GM12872 (cell line): ENCODE data around the gene CDH22.

ENCODE experiments used
- TF ChIP-seq, protein P1 (sequence below): IDR thresholded peaks from 3 replicates; pipeline ENCODE4 v1.5.1; 2011; ENCODE audit warnings: low read depth, mild to moderate bottlenecking, low read length, moderate library complexity; ENCODE audit not compliant: insufficient read depth

Gene CDH22

DNA sequence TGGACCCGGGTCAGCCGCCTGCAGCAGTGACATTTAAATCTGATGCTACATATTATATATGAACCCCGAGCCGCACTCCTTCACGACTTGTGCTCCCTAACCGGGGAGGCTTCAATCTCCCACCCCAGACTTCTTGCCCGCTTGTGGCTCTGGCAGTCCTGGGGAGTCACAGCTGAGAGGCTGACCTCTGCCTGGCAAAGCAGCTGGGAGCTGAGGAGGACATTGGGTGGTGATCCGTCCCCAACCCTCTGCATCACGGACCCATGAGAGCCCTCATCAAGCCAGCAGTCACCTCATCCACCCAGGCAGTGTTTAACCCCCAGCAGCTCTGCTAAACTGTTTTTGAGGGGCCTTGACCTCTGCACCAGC lies 33.7 kb upstream of the CDH22 start:
- TF ChIP-seq, protein P1, sequence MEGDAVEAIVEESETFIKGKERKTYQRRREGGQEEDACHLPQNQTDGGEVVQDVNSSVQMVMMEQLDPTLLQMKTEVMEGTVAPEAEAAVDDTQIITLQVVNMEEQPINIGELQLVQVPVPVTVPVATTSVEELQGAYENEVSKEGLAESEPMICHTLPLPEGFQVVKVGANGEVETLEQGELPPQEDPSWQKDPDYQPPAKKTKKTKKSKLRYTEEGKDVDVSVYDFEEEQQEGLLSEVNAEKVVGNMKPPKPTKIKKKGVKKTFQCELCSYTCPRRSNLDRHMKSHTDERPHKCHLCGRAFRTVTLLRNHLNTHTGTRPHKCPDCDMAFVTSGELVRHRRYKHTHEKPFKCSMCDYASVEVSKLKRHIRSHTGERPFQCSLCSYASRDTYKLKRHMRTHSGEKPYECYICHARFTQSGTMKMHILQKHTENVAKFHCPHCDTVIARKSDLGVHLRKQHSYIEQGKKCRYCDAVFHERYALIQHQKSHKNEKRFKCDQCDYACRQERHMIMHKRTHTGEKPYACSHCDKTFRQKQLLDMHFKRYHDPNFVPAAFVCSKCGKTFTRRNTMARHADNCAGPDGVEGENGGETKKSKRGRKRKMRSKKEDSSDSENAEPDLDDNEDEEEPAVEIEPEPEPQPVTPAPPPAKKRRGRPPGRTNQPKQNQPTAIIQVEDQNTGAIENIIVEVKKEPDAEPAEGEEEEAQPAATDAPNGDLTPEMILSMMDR = no peak

DNA sequence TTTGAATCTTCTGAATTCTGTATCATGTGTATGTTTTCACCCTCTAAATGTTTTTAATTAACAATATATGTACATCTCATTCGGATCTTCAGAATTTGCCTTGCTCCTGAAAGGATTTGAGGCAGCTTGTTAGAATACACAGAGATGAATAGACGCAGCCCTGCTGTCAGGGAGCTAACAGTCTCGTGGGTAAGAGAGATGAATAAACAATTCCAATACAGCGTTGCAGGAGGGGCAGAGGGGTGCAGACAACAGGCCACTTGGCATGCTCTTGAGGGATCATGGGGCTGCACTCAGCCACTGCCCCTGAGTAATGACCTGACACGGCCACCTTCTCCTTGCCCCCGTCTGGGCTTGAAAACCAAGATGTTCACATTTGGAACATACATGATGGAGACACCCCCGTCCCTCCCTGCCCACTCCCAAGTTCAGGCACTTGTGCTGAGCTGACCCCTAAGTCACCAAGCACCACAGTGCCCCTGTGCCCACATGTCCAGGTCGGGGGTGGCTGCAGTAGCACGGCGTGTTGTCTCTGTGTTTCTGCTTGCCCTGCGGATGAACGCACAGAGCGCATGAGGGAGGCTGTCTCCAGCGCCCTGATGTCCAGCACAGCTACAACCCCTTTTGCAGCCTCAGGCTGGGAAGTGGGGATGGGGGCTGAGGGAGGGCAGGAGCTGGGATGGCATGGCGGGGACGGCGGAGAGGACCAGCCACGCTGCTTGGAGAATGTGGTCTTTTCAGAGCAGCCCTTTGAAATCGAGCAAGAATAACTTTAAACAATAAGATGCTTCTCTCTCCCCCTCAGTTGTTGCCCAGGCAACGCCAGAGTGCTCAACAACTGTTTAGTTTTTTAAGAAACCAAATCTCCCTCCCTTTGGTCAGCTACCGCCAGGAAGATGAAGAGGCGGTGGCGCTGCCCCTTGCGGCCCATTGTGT lies 33.0 kb upstream of the CDH22 start:
- TF ChIP-seq, protein P1 = no peak

DNA sequence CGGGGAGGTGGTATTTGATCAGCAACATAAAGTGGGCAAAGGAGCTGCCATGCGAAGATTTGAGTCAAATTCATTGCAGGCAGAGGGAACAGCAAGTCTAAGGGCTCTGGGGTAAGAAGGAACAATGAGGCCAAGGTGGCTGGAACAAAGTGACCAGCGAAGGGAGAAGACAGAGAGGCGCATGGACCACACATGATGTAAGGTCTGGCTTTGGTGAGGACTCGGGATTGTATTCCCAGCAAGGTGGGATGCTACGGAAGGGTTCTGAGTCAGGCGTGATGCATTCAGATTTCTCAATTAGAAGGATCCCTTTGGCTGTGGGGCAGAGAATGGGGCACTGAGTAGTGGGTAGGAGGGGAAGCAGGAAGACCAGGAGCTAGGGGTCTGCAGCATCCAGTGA lies 30.7 kb upstream of the CDH22 start:
- TF ChIP-seq, protein P1 = no peak

DNA sequence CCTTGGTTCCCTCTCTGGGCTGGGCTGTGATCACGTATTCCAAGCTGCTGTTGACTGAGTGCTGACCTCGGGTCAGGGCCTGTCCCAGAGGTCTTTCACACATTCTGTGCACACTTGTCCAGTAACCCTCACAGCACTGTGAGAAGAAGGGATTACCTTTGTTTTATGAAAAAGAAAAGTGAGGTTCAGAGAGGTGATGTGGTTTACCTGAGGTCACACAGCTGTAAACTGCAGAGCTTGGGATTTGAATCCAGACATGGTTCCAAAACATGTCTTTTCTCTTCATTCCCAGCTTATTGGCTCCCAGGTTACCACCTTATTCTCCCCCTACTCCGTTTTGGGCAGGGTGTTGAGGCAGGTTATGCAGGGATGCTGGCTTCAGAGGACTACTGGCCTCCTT lies 28.4 kb upstream of the CDH22 start:
- TF ChIP-seq, protein P1 = no peak

DNA sequence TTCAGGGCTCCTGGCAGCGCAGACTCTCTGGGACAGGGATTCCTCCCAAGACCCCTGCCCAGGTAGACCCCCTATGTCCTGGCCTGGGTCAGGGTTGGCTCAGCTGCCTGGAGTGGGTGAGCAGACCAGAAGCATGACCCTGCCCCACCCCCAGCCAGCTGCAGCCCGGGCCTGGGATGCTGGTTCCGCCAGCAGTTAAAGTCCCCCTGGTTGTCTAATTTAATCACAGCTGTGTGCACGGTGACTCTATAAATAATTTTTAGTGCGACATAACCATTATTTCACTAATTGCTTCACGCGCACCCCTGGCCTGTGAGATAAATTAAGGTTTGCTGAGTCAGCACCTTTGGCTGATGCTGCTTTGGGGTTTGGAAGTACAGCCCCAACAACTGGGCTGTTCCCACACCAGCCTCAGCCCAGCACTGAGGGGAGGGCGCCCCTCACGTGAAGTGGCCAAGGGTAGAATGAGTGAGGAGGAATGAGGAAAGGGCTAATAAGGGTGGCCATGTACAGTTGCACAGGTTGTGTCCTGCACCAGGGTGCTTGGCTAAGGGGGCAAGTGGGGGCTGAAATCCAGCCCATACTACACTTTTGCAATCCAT lies 26.1 kb upstream of the CDH22 start:
- TF ChIP-seq, protein P1 = no peak

DNA sequence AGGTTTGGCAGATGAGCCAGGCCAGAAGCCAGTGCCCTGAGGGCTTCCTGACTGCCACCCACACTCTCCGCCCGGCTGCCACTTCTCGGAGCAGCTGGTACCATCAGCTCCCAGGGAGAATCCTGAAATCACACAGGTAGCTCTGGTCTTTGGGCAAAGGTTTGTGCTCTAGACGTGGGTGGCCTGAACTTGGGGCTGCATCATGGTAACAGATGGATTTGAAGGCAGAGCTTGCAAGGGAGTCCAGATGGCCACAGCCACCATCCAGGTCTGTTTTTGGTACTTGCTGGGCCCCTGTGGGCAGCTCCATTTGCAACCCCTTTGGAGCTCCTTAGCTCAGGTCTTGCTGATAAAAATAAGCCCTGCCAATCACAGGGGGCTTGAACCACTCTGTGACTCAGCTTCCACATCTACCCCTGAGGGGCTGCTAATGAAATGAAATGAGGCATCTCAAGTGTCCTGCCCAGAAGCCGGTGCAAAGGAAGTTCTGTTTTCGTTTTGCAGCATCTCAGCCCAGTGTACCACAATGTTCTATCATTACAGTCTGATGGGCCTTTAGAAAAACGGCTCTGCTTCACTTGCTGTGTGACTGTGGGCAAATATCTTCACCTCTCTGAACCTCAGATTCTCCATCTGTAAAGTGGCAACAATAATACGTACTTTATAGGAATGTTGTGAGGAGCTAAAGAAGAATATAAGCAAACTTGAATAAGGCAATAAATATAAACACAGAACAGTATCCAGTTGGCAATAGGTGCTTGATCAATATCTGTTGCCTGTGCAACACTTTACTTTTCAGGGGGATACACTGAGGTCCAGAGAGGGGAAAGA lies 25.1 kb upstream of the CDH22 start:
- TF ChIP-seq, protein P1 = no peak
